Effector memory CD4-positive, alpha-beta T cell (primary cell): ENCODE data around the gene OCEL1.

ENCODE experiments used
- DNase-seq, 3 donors: peaks; one replicate each; pipeline ENCODE4 v3.0.0-alpha.2; 2020
- H3K27ac ChIP-seq: 2 replicates; pipeline ENCODE4 v1.7.0; 2013; ENCODE audit warnings: mild to moderate bottlenecking, low read length, moderate library complexity; ENCODE audit not compliant: insufficient read depth, poor library complexity, severe bottlenecking
- H3K27me3 ChIP-seq: replicated peaks from 2 replicates; pipeline ENCODE4 v1.7.0; 2013; ENCODE audit warnings: mild to moderate bottlenecking, low read length; ENCODE audit not compliant: insufficient read depth, control insufficient read depth, poor library complexity, severe bottlenecking
- H3K36me3 ChIP-seq: 2 replicates; pipeline ENCODE4 v1.7.0; 2013; ENCODE audit warnings: mild to moderate bottlenecking, low read length, moderate library complexity; ENCODE audit not compliant: control insufficient read depth, insufficient read depth
- H3K4me1 ChIP-seq: 2 replicates; pipeline ENCODE4 v1.7.0; 2013; ENCODE audit warnings: low read length, mild to moderate bottlenecking; ENCODE audit not compliant: control insufficient read depth, insufficient read depth, poor library complexity, severe bottlenecking
- H3K4me3 ChIP-seq: 2 replicates; pipeline ENCODE4 v1.7.0; 2013; ENCODE audit warnings: low read length, low read depth, mild to moderate bottlenecking; ENCODE audit not compliant: insufficient read depth, poor library complexity, severe bottlenecking
- H3K9me3 ChIP-seq: 2 replicates; pipeline ENCODE4 v1.7.0; 2013; ENCODE audit warnings: mild to moderate bottlenecking, low read length, moderate library complexity; ENCODE audit not compliant: control insufficient read depth

The OCEL1 gene

DNA sequence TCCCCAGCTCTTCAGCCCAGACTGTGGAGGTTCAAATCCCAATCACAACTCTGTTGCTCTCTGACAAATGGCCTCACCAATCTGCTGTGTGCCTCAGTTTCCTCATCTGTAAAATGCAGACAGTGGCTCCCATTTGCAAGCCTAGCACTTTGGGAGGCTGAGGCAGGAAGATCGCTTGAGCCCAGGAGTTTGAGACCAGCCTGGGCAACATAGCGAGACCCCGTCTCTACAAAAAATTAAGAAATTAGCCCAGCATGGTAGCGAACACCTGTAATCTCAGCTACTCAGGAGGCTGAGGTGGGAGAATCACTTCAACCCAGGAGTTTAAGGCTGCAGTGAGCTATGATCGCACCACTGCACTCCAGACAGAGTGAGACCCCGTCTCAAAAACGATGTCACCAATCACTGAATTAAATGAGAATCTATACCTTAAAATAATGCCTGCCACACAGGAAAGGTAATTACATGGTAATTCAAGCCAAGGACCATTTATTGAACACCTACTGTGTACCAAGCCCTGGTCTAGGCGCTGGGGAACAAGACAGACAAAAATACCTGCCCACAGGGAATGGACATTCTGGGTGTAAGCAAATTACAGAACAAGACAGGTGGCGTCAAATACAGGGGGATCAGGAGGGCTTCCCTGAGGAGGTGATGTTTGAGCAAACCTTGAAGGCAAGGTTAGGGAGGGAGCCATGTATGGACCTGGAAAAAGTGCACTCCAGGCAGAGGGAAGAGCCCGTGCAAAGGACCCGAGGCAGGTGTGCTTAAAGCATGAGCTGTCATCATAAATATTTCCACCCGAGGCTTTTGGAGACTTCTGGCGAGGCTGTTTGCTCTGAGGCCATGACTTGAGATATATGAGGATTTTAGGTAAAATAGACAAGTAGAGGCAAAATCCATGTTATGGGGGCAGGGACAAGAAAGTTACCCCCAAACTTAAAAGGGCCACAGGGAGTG is 12.0 kb downstream of the OCEL1 start:
- no peak for DNase-seq
- Histone ChIP-seq H3K27me3 (no peaks in the 10 kb centered on the region), H3K4me1 (peaks cover 8% of the 10 kb centered on the region), H3K27ac (no peak overlapping the region), H3K4me3 (no peak overlapping the region), H3K9me3 (no peaks in the 10 kb centered on the region), H3K36me3 (no peaks in the 10 kb centered on the region)

DNA sequence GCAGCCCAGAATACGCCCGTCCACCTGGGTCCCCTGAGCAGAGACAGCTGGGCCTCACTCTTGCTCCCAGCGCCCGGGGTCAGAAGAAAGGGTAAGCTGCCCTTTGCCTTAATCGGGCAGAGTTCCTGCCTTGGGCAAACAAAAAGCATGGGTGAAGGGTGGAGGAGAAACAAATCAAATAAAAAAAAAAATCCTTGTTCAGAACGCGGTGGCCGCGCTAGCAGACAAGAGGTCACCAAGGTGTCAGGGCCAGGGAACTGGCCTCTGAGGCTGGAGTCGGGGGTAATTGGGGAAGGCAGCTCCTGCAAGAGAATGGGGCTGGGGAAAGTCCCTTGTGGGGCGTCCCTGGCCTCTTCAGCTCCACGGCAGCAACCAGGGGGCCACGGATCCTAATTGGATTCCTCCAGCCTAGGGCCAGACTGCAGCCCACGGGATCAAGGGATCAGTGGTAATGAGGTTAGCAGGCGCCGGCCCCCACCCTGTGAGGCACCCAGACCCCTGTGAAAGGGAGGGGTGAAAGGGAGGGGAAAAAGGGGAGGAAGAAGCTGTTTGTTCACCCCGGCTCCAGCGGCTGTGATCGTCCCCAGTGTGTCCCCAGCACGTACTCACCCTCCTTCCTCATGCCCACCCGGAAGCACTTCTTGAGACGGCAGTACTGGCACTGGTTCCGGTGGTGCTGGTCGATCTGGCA is 14.2 kb downstream of the OCEL1 start:
- no peak overlapping the region for H3K27ac ChIP-seq
- H3K36me3 ChIP-seq, result no peaks in the 10 kb centered on the region
- no peak for DNase-seq
- H3K27me3 ChIP-seq, result no peaks in the 10 kb centered on the region
- no peaks in the 10 kb centered on the region for H3K9me3 ChIP-seq
- peaks cover 2% of the 10 kb centered on the region for H3K4me1 ChIP-seq
- no peak overlapping the region for H3K4me3 ChIP-seq

DNA sequence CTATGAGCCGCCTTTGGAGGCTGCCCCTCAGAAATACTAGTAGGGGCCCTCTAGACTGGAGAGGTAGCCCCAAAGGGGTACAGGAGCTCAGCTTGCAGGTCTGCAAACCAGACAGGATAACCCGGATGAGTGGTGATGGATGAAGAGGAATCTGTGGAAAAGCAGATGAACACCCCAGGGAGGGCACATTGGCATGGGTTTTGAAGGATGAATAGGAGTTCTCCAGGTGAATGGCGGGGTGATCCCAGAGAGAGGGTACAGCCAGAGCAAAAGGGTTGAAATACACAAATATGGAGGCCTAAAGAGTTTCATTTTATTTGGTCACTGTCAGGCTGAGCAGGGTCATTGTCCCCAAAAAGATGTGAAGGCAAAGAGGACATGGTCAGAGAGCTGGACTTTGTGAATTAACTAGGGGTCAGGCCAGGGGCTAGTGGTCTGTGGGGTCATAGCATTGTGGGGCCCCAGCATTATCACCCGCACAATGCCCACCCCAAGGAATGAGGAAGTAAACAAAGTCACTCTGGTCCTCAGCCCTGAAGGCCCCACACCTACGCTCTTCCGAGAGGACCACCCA is 14.9 kb downstream of the OCEL1 start:
- Histone ChIP-seq H3K4me1 (no peaks in the 10 kb centered on the region), H3K27ac (no peak overlapping the region), H3K4me3 (no peak overlapping the region), H3K36me3 (no peaks in the 10 kb centered on the region), H3K27me3 (no peaks in the 10 kb centered on the region), H3K9me3 (no peaks in the 10 kb centered on the region)
- no peak for DNase-seq

DNA sequence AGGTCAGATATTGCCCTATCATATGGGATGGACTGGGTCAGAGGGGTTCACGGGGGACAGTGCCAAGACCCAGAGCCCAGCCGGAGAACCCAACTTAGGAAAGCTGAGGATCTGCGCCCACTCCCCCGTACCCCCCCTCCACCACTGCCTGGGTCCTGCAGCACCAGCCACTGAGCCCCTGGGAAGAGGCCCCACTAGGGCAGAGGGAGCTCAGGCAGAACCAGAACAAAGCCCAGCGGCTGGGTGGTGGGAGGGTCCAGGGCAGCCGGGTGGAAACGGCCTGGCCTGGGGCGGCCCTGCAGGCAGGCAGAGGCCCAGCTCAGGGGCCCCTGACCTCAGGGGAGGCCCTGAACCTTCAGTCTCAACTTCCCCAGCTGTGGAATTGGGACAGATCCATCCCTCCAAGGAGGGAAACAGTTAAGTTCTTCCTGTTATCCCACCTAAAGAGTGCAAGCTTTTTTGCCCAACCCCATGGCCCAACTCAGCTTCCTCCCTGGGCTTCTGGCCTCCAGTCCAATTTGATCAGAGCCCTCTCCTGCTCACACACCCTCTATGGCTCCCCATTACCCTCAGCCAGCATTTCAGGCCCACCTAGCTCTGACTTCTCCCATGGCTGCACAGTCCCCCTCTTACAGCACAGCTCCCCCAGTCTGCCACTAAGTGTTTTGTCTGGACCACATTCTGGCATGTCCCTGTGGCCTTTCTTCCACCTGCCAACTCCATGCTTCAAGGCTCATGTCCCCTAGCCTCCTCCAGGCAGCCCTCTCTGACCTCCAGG is 16.6 kb downstream of the OCEL1 start:
- DNase-seq, result no peak
- no peaks in the 10 kb centered on the region for H3K9me3 ChIP-seq
- H3K4me1 ChIP-seq, result peaks cover 9% of the 10 kb centered on the region
- H3K4me3 ChIP-seq, result no peak overlapping the region
- no peaks in the 10 kb centered on the region for H3K27me3 ChIP-seq
- H3K36me3 ChIP-seq, result no peaks in the 10 kb centered on the region
- no peak overlapping the region for H3K27ac ChIP-seq

DNA sequence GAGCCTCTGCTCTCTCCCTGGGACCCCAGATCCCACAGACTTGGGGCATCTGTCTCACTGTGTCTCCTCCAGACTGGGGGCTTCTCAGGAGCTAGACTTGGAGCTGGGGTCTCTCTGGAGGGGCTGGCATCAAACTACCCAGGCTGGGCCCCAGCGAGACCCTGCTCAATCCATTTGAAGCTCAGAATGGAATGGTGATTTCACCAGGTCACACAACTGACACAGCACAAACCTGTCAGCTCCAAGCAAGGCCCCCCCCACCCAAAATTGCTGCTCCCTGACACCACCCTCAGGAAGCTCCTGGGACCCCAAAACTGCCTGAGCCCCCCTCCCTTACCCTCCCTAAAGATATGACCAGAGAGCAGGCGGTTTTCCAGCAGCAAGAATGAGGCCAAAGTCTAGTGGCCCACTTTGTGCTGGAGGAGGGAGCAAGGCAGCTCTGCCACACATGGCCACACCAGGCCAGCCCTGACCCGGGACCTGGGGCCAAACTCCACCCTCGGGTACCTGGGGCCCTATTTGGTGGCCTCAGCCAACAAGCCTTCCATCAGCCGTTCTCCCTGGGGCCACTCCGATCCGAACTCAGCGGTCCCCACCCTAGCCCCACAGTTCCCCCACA is 17.3 kb downstream of the OCEL1 start:
- no peak overlapping the region for H3K27ac ChIP-seq
- H3K36me3 ChIP-seq, result no peaks in the 10 kb centered on the region
- H3K4me1 ChIP-seq, result peaks cover 9% of the 10 kb centered on the region
- no peaks in the 10 kb centered on the region for H3K9me3 ChIP-seq
- DNase-seq, result no peak
- H3K27me3 ChIP-seq, result no peaks in the 10 kb centered on the region
- H3K4me3 ChIP-seq, result no peak overlapping the region

DNA sequence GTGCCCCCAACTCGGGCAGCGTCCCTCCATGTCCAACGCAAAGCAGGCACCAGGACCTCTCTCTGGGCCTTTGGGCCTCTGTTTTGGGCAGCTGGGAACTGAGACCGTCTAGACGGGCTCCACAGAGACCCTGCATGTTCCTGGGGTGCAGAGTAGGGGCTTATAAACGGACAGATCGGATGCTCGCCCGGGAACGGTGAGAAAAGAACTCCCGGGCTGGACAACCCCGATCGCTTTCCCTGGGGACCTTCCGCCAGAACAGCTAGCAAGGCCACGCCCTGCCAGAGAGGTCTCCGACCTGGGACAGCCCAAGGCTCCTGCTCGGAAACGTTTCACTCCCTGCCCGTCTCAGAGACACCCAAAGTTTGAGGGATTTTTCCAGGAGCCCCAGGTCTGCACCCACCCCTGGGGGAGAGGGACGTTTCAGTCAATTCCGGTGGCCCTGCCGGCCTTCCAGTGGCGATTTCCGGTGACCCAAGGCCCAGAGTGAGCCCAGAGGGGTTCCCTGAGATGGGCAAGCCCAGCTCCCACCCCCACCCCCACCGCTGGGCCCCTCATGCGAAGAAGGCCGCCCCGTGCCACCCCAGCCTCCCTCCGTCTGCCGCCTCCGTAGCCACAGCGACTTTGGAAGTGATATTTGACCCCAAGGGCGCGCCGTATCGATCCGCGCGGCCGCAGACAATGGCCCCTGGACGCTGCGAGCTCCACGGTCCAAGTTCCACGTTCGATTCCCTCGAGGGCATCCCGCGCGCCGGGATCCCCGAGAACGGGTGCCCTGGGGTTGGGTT is 18.0 kb downstream of the OCEL1 start:
- H3K4me3 ChIP-seq, result no peak overlapping the region
- H3K9me3 ChIP-seq, result no peaks in the 10 kb centered on the region
- H3K27ac ChIP-seq, result no peak overlapping the region
- peaks cover 9% of the 10 kb centered on the region for H3K4me1 ChIP-seq
- DNase-seq, result no peak
- no peaks in the 10 kb centered on the region for H3K36me3 ChIP-seq
- H3K27me3 ChIP-seq, result no peaks in the 10 kb centered on the region

DNA sequence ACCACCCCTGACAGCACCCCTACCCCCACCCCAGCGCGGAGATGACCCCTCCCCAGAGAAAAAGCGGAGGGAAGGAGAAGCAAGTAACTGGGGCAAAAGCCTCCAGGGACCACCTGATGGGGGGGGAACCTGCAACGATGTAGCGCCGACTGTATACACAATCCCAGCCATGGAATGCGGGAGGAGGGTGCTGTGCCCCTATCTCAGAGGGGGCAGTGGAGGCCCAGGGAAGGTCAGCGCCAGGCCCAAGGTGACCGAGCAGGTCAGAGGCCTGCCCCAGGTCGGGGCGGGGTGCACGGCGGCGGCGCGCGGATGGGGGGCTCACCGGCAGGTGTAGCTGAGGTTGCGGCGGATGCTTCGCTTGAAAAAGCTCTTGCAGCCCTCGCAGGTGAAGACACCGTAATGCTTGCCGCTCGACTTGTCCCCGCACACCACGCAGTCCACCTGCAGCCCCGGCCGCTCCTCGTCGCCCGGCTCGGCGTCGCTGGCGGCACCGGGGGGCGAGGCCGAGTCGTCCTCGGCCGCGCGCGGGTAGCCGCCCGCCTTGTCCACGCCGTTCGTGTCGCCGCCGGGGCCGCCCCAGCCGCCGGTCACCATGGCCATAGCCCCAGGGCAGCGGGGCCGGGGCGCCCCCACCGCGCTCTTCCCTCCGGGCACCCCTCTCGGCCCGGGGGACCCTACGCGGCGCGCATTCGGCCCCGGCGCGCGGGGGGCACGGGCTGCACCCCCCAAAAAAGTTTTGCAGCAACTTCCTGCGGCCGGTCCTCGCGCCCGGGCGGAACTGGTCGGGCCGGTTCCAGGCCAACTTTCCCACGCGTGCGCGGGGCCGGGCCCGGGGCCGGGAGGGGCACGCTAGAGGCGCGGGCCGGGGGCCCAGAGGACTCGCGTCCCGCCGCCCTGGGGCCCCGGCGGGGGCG is 18.9 kb downstream of the OCEL1 start:
- Histone ChIP-seq H3K4me3 (peak overlapping the region; percentile 23), H3K27me3 (no peaks in the 10 kb centered on the region), H3K27ac (no peak overlapping the region), H3K4me1 (peaks cover 9% of the 10 kb centered on the region), H3K9me3 (no peaks in the 10 kb centered on the region), H3K36me3 (no peaks in the 10 kb centered on the region)
- DNase-seq, result no peak

DNA sequence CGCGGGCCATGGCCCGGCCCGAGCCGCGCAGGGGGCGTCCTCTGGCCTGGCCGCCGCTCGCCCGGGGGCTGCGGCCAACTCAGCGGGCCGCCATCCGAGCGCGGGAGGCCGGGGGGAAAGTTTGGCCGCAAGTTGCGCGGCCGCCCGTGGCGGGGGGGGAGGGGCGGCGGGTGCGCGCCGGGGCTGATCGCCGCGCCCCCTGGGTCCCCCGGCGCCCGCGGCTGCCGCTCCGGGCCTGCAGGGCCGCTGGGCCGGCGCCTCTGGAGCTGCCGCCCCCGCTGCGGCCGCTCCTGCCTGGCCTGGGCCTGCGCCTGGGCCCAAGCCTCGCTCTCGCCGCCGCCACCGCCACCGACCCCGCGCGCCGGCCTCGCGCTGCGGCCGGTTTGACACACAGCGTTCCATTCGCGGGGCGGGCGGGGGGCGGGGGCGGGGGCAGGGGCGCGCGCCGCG is 19.5 kb downstream of the OCEL1 start, which contains the start of gene NR2F6:
Gene NR2F6, minus strand, starts transcription at position 385 of the 450 bp plus-strand sequence. CDS start 699 bp downstream, outside the sequence.
- Histone ChIP-seq H3K27ac (no peak within 1 kb of the TSS), H3K4me3 (peak within 1 kb of the TSS; percentile 70), H3K4me1 (peaks cover 9% of the 10 kb centered on the region), H3K36me3 (no peaks in the 10 kb centered on the region), H3K27me3 (no peaks in the 10 kb centered on the region), H3K9me3 (no peaks in the 10 kb centered on the region)
- no peak for DNase-seq
